AG09309 (cell line): ENCODE data around the gene PRKAR1B.
"Not testable (repeated sequence)": the region's sequence is repeated elsewhere in the genome, so short reads cannot be mapped to it uniquely, and the experiment has no call there.

Experiments
- DNase-seq: peaks from one replicate; pipeline ENCODE4 v3.0.0-alpha.2; 2010; ENCODE audit warnings: low read depth
- H3K4me3 ChIP-seq: 2 replicates; pipeline ENCODE4 v1.5.1; 2011; ENCODE audit warnings: mild to moderate bottlenecking, low read depth, low read length, moderate library complexity; ENCODE audit not compliant: control insufficient read depth
- TF ChIP-seq, protein P1 (sequence below): IDR thresholded peaks from 2 replicates; pipeline ENCODE4 v1.5.1; 2011; ENCODE audit warnings: mild to moderate bottlenecking, low read depth, low read length, inconsistent platforms; ENCODE audit not compliant: insufficient read depth, control insufficient read depth; ENCODE audit errors: missing control alignments

PRKAR1B gene

DNA sequence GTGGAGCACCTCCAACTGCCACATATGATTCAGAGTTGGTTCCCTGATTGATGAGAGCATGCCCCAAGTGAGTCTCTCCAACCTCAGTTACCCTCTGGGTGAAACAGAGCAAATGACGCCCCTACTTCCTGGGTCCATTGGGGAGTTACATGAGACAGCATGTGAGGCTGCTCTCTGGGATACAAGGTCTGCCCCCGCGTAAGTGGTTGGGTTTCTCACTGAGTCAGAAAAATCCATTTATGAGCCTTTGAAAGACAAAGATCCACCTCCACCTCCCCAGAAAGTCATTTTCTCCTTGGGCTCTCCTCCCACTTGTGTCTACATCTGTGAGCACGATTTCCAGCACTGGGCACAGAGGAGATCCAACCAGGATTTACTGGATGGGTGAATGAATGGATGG is 71.3 kb downstream of the PRKAR1B start:
- TF ChIP-seq, protein P1, sequence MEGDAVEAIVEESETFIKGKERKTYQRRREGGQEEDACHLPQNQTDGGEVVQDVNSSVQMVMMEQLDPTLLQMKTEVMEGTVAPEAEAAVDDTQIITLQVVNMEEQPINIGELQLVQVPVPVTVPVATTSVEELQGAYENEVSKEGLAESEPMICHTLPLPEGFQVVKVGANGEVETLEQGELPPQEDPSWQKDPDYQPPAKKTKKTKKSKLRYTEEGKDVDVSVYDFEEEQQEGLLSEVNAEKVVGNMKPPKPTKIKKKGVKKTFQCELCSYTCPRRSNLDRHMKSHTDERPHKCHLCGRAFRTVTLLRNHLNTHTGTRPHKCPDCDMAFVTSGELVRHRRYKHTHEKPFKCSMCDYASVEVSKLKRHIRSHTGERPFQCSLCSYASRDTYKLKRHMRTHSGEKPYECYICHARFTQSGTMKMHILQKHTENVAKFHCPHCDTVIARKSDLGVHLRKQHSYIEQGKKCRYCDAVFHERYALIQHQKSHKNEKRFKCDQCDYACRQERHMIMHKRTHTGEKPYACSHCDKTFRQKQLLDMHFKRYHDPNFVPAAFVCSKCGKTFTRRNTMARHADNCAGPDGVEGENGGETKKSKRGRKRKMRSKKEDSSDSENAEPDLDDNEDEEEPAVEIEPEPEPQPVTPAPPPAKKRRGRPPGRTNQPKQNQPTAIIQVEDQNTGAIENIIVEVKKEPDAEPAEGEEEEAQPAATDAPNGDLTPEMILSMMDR = no peak
- DNase-seq = no peak
- H3K4me3 ChIP-seq = no peak overlapping the region

DNA sequence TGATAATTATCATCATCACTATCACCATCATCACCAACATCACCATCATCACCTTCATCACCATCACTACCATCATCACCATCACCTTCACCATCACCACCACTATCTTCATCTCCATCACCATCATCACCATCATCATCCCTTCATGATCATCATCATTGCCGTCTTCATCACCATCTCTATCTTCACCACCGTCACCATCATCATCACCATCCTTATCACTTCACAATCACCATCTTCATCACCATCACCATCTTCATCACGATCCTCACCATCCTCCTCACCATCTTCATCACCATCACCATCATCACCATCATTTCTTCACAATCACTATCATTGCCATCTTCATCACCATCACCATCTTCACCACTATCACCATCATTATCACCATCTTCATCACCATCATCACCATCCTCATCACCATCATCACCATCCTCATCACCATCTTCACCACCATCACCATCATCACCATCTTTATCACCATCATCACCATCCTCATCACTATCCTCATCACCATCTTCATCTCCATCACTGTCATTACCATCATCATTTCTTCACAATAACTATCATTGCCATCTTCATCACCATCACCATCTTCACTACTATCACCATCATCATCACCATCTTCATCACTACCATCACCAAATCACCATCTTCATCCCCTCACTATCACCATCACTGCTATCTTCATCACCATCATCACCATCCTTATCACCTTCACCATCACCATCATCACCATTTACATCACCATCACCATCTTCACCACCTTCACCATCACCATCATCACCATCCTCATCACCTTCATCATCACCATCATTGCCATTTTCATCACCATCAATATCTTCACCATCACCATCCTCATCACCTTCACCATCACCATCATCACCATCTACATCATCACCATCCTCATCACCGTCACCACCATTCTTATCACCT is 73.0 kb downstream of the PRKAR1B start:
- TF ChIP-seq, protein P1 = no peak
- no peak overlapping the region for H3K4me3 ChIP-seq

DNA sequence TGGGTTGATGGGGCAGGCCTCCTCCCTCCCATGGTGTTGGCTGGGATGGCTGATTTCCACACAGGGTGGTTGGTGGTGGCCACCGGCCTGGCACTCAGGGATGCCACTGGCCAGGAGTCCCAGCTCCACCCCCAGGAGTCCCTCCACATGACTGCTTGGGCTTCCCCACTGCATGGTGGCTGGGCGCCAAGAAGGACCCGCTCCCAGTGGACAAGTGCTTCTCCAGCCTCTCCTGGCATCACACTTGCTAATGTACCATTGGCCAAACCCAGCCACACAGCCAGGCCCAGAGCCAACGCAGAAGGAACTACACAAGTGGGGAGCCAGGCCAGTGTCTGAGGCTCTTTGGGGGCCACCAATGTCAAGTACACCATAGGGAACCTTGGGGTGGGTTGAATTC is 74.2 kb downstream of the PRKAR1B start:
- no peak for DNase-seq
- H3K4me3 ChIP-seq = no peak overlapping the region
- TF ChIP-seq, protein P1 = no peak

More for the DNA sequence above, 73.0 kb downstream of the PRKAR1B start:
- no peak for DNase-seq

DNA sequence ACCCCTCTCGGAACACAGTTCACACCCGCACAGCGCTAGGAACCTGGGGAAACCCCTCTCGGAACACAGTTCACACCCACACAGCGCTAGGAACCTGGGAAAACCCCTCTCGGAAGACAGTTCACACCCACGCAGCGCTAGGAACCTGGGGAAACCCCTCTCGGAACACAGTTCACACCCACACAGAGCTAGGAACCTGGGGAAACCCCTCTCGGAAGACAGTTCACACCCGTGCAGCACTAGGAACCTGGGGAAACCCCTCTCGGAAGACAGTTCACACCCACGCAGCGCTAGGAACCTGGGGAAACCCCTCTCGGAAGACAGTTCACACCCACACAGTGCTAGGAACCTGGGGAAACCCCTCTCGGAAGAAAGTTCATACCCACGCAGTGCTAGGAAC is 74.9 kb downstream of the PRKAR1B start:
- not testable (repeated sequence) for DNase-seq, H3K4me3 ChIP-seq

DNA sequence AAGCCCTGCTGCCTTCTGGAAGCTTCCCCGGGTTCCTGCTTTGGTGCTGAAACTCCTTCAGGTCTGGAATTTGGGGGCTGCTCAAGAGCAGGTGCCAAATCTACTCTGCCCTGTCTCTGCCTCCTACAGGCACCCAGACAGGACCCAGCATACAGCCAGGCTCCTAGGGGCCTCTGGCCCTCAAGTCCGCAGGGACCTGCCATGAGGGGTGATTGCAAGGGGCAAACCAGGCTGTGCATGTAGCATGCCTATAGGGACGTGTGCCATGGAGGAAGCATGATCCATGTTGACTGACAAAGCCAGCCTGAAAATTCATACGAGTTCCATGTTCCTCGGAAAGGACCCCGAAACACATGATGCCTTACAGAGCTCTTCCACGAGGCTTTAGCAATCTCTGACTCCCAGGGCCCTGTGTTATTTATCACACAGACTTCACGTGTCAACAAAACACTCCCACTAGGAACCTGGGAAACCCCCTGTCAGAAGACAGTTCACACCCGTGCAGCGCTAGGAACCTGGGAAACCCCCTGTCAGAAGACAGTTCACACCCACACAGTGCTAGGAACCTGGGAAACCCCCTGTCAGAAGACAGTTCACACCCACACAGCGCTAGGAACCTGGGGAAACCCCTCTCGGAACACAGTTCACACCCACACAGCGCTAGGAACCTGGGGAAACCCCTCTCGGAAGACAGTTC is 75.9 kb downstream of the PRKAR1B start:
- no peak overlapping the region for H3K4me3 ChIP-seq
- TF ChIP-seq, protein P1 = no peak
- no peak for DNase-seq

DNA sequence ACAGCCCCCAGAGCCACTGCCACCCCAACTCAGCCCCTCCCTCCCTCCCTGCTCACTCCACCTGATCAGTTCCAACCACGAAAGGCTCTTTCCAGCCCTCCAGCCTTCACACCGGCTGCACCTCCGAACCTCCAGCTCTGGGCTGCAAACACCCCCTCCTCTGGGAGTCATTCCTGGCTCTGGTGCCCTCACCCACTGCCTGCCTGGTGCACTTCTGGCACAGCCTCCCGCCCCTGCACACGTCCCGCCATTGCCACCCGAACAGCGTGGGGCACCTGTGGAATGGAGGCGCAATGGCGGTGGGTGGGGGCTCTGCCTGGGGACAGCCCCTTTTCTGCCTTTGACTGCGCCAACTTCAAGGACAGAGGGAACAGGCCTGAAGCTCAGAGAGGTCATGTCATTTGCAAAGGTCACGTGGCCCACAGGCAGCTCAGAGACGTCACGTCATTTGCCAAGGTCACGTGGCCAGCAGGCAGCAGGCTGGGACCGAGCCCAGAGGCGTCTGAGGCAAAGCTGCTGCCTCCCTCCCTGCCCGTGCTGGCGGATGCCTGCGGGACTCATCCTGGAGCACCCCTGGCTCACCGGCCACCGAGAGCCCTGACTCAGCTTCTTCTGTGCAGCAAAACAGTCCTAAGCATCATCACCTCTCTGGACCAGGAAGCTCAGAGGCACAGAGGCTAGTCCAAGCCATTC is 76.6 kb downstream of the PRKAR1B start:
- no peak overlapping the region for H3K4me3 ChIP-seq
- no peak for DNase-seq
- TF ChIP-seq, protein P1 = no peak
